Panc1 (cell line): Measurements from ENCODE around the gene ARHGDIA.

Source experiments
- POLR2AphosphoS5 ChIP-seq: IDR thresholded peaks from 2 replicates; pipeline ENCODE4 v1.6.1; 2012; ENCODE audit warnings: mild to moderate bottlenecking, low read depth, low read length, moderate library complexity
- TF ChIP-seq, protein P1 (sequence below): fragments of 450-650 bp; IDR thresholded peaks from 2 replicates; pipeline ENCODE4 v1.5.1; 2017; ENCODE audit warnings: mild to moderate bottlenecking

DNA sequence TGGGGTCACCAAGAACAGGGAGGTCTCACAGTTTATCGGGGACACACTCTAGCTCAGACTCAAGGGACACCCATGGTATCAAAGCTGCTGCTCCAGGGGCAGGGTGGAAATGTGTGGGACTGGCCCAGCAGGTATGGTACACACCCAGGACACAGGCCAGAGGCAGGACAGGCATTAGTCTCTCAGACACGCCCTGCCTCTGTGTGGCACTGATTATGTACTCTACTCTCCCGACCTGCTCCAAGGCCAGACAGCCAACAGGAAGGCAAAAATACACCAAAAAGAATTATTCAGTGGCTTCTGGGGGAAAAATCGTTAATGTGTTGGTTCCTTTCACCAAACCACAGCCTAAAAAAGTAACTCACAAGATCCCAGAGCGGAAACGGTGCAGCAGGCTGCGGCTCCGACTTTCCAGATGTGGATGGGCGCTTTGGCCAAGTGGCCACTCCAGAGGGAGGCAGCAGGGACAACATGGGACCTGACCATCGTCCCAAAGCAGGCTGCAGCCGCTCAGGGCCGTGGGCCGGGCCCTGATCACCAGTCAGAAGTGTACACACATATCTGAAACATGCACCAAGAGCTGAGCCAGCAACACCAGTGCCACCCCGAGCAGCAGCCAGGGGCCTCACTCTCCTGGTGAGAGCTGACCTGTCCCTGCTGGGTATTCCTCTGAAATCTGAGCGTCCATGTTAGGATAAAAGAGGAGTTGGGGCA, 47.9 kb upstream of the ARHGDIA start:
- TF ChIP-seq, protein P1, sequence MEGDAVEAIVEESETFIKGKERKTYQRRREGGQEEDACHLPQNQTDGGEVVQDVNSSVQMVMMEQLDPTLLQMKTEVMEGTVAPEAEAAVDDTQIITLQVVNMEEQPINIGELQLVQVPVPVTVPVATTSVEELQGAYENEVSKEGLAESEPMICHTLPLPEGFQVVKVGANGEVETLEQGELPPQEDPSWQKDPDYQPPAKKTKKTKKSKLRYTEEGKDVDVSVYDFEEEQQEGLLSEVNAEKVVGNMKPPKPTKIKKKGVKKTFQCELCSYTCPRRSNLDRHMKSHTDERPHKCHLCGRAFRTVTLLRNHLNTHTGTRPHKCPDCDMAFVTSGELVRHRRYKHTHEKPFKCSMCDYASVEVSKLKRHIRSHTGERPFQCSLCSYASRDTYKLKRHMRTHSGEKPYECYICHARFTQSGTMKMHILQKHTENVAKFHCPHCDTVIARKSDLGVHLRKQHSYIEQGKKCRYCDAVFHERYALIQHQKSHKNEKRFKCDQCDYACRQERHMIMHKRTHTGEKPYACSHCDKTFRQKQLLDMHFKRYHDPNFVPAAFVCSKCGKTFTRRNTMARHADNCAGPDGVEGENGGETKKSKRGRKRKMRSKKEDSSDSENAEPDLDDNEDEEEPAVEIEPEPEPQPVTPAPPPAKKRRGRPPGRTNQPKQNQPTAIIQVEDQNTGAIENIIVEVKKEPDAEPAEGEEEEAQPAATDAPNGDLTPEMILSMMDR = no peak
- TF ChIP-seq POLR2AphosphoS5 = no peak
